Bladder microvascular endothelial cell (primary cell): ENCODE data around the gene IFNE. TPM values are rescaled to one million over a fixed set of nuclear protein-coding genes. Genes with fewer than 3 reads are reported as not detected.

Experiments
- total RNA-seq: library from RNA; depleted of rRNA; stranded (reverse); fragments of >200 nt; gene quantifications from 2 replicates; pipeline ENCODE4 v1.2.3, GENCODE V29; 2014

The IFNE gene, protein sequence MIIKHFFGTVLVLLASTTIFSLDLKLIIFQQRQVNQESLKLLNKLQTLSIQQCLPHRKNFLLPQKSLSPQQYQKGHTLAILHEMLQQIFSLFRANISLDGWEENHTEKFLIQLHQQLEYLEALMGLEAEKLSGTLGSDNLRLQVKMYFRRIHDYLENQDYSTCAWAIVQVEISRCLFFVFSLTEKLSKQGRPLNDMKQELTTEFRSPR
- 0.16 and 0.63 TPM in 2 replicates for total RNA-seq

DNA sequence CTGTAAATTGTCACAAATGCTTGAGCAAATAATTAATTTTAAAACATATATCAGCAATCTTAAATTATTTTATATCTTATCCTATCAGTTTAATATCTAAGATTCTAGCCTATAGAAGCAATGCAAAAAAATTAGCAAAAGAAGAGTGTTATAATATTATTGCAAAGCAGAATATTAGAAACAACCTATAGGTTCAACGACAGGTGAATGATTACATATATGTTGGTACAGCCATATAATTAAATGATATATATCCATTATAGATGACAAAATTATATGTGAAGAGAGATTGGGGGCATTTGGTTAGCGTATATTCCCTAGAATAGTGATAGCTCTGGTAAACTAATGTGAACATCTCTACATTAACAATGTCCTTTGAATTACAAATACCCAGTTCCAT, at the start of gene IFNE:
IFNE (minus strand) TSS at position 101 of the 400 bp plus-strand sequence. CDS start 619 bp downstream, outside the sequence.

DNA sequence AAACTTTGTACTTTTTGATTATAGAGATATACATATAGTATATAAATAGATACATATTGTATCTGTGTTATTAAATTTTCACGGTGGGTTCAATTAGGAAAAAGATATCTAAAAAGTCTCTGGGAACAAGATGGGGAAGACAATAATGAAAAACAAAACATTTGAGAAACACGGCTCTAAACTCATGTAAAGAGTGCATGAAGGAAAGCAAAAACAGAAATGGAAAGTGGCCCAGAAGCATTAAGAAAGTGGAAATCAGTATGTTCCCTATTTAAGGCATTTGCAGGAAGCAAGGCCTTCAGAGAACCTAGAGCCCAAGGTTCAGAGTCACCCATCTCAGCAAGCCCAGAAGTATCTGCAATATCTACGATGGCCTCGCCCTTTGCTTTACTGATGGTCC, 42.0 kb downstream of the IFNE start, which contains the start of gene IFNA1:
IFNA1 (plus strand) TSS at position 301 of the 400 bp plus-strand sequence; CDS start at position 370, 69 bp downstream.

Other genes with a start within 250 kb of the IFNE start
- not detected in 2 replicates for gene IFNA14, start 242.3 kb downstream of the IFNE start, total RNA-seq
- gene IFNA5, start 177.0 kb downstream of the IFNE start, total RNA-seq: under 0.01 TPM in 1 of 2 replicates, not detected in the other
- 22.5 and 41.5 TPM in 2 replicates for gene KLHL9, start 146.9 kb downstream of the IFNE start, total RNA-seq
- gene IFNA6, start 131.4 kb downstream of the IFNE start, total RNA-seq: not detected in 2 replicates
- gene IFNA13, start 114.3 kb downstream of the IFNE start, total RNA-seq: not detected in 2 replicates
- not detected in 2 replicates for gene IFNA2, start 96.9 kb downstream of the IFNE start, total RNA-seq
- gene IFNA8, start 73.2 kb downstream of the IFNE start, total RNA-seq: not detected in 2 replicates
- not detected in 2 replicates for gene IFNA1, start 41.9 kb downstream of the IFNE start, total RNA-seq